ENCODE measurements around the gene KCNK6.
"Not testable (repeated sequence)": the region's sequence is repeated elsewhere in the genome, so short reads cannot be mapped to it uniquely, and the experiment has no call there.

KCNK6 gene

GRCh38 chr19:38324431-38324830, 4.8 kb downstream of the KCNK6 start:
- DNase-seq (ENCODE audit: low spot score) = no peak

DNA sequence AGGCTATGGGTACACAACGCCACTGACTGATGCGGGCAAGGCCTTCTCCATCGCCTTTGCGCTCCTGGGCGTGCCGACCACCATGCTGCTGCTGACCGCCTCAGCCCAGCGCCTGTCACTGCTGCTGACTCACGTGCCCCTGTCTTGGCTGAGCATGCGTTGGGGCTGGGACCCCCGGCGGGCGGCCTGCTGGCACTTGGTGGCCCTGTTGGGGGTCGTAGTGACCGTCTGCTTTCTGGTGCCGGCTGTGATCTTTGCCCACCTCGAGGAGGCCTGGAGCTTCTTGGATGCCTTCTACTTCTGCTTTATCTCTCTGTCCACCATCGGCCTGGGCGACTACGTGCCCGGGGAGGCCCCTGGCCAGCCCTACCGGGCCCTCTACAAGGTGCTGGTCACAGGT, 6.9 kb downstream of the KCNK6 start:
- no peak for DNase-seq (ENCODE audit: low spot score)

DNA sequence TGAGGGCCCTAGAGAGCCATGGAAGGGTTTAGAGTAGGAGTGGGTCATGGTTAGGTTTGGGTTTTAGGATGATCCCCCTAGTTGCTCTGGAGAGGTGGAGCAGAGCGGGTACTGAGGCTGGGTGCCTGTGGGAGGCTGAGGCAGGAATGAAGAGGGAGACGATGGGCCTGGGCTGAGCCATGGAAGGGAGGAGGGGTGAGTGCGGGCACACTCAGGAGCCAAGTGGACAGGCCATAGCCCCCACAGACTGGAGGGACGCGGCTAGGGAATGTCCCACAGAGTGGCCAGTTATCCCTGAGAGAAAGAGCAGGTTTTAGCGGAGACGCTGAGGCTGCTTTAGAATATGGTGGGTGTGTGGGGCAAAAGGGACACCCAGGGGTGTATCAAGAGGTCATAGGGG, 10.0 kb downstream of the KCNK6 start:
- DNase-seq (ENCODE audit: low spot score) = no peak

DNA sequence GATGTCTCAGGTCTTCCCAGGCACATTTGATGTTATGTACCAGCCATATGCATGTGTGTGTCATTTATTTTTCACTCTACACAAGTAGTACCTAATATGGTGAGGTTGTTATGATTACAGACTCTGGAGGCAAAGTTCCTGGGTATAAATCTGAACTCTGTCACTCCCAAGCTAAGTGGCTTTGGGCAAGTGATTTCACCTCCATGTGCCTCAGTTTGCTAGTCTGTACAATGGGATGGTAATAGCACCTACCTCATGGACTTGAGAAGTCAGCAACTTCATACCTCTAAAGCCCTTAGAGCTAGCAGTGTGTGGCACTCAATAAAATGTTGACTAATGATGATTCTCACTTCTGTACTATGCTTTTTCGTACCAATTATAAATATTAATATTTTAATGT, 12.1 kb downstream of the KCNK6 start:
- no peak for DNase-seq (ENCODE audit: low spot score)

DNA sequence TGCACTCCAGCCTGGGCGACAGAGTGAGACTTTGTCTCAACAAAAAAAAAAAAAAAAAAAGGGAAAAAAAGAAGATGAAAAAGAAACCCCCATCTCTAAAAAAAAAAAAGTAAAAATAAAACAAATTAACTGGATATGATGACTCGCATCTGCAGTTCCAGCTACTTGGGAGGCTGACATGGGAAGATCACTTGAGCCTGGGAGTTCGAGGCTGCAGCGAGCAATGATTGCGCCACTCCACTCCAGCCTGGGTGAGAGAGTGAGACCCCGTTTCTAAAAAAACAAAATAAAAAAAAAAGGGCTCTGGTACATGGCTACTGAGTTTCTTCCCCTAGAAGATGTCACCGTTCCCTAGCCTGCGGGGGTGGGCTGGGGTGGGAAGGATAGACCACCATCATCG, 13.6 kb downstream of the KCNK6 start:
- DNase-seq (ENCODE audit: low spot score) = no peak

DNA sequence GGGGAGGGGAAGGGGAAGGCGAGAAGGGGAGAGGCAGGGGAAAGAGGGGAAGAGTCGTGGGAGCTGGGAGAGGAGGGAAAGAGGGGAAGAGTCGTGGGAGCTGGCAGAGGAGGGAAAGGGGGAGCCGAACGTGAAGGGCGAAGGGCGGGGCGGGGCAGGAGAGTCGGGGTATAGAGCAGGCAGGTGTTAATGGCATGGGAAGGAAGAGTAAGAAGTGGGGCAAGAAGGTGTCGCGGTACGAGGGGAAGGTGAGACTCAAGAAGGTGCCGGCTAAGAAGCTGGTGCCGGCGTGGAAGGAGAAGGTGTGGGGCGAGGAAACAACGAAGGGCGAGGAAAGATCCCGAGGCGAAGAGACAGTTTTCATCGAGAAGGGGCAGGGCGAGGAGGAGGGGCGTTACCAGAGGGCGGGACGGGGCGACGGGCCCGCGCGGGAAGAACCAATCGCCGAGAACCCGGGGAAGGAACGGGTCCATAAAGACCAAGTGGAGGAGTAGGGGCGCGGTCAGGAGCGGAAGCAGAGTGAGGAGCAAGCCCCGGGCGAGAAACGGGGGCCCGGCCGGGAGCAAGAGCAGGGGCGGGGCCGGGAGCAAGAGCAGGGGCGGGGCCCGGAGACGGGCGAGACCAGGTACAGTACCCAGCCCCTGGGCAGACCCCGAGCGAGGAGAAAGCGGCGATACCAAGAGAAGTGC, 16.4 kb downstream of the KCNK6 start:
- DNase-seq (ENCODE audit: low spot score) = peak; percentile 89

DNA sequence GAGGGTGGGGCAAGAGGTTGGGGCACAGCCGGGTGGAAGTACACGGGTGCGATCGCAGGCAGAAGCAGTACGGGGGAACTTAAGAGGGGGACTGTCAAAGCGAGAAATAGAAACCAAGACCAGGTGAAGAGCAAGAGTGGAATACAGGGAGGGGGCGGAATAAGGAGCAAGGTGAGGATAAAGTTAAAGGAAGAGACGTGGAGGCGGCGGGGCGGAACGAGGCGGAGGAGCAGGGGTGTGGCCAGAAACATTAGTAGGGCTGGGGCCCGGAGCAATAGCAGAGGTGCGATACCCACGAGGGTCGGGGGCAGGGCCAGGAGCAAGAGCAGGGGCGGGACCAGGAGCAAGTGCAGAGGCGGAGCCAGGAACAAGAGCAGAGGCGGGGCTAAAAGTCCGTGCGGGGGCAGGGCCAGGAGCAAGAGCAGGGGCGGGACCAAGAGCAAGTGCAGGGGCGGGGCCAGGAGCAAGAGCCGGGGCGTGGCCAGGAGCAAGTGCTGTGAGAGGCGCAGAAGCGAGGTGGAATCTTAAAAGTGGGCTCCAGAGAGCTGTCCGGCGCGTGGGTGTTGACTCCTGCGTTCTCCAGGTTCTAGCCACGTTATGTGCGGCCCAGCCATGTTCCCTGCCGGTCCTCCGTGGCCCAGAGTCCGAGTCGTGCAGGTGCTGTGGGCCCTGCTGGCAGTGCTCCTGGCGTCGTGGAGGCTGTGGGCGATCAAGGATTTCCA, 17.2 kb downstream of the KCNK6 start:
- DNase-seq (ENCODE audit: low spot score) = peak; percentile 83

GRCh38 chr19:38337360-38337653, 17.7 kb downstream of the KCNK6 start:
- no peak for DNase-seq (ENCODE audit: low spot score)

DNA sequence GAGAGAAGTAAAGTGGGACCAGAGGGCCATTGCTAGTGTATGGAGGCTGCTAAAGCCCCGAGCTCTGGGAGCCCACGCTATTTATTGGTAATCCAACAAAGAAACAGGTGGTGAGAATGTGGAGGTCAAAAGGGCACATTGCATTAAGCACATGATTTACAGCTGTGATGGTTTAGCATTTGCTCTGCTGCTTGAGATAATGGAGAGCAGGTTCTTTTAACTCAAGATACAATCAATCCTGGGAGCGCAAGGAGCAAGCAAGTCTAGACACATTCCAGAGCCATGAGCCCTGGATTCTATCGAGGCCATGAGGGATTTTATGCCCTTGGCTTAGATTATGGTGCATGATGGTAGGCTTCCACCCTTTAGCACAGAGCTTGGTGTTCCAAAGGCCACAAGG, 19.4 kb downstream of the KCNK6 start:
- not testable (repeated sequence) for DNase-seq (ENCODE audit: low spot score)

DNA sequence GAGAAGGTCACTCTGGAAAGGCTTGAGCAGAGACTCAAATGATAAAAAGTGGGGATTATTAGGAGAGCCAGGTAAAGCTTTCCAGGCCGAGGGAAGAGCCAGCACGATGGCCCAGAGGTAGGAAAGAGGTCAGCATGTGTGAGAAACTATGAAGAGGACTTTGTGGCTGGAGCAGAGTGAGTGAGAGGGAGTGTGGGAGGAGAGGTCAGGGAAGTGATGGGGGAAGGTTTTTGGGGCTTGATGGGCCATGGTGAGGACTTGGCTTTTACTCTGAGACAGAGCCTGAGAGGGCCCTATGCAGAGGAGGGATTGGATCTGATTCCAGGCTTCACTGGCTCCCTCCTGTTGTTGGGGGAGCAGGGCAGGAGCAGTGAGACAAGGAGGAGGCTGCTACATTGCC, 21.3 kb downstream of the KCNK6 start:
- DNase-seq (ENCODE audit: low spot score) = no peak

- no peak for DNase-seq (ENCODE audit: low spot score)
Measured at GRCh38 chr19:38346837-38347236, 27.2 kb downstream of the KCNK6 start.

GRCh38 chr19:38350883-38351282, 31.2 kb downstream of the KCNK6 start:
- no peak for DNase-seq (ENCODE audit: low spot score)

DNA sequence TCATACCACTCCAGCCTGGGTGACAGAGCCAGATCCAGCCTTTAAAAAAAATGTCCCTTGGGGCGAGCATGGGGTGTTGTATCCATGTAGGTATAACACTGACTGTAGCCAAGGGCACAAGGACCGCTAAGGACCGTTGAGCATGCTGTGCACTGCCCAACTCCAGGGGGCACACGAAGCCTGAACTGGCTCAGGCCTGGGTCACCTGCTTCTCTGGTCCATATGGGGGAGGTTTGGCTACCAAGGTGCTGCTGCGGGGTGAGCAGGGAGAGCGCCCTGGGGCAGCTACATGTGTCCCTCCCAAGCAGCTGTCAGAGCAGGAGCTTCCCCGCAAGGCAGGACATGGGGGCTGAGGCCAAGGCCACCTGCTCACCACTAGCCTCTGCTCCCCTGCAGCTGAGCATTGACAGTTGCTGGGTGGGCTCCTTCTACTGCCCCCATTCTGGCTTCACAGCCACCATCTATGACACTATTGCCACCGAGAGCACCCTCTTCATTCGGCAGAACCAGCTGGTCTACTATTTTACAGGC, 32.3 kb downstream of the KCNK6 start:
- no peak for DNase-seq (ENCODE audit: low spot score)

DNA sequence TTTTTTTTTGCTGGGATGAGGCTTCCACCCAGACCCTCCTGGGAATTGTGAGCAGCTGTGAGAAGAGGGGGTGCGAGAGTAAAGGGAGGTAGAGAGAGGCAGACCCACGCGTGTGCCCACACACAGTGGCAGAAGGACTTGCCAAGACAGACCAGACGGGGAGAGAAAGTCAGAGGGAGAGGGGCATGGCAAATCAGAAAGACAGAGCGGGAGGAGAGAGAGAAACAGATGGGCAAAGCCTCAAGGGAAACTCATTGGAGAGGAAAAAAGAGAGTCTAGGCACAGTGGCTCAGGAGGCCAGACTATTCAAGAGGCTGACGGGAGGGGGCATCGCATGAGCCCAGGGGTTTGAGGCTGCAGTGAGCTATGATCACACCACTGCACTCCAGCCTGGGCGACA, 33.0 kb downstream of the KCNK6 start:
- DNase-seq (ENCODE audit: low spot score) = no peak

DNA sequence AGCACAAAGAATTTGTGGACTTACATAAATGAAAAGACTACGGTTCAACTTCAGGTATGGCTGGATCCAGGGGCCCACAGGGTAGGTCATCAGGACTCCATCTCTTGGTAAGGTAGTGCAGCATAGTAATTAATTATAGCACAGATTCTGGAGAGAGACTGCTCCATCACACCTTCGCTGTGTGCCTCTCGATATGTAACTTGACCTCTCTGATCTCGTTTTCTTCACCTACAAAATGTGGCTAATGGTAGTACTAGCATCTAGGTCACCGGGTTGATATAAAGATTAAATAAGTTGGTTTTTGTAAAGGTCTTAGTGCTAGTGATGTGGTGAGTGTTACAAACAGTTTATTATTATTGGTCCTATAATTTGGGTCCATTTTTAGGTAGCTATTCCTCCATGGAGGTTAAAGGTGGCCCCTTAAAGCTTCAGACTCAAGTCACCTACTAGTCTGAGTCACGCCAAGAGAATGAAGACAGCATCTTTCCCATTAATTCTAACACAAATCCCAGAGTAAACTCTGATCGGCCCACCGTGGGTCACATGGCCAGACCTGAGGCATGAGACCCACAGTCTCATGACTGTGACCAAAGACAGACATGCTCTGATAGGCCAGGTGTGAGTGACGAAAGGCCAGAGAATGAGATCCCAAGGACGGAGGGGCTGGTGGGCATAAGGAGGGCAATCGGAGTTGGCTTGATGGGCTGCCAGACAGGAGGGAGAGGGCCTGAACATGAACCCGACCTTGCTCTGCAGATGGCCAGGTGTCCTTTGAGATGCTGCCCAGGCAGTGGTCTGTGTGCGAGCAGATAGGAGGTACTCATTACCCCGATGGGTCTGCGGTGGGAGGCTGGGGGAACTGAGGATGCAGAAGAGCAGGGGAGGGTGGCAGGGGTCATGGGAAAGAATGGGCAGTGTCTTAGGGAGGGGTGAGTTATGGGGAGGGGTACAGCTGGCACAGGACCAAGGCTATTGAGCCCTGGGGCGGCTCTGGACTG, 36.4 kb downstream of the KCNK6 start:
- DNase-seq (ENCODE audit: low spot score) = no peak

DNA sequence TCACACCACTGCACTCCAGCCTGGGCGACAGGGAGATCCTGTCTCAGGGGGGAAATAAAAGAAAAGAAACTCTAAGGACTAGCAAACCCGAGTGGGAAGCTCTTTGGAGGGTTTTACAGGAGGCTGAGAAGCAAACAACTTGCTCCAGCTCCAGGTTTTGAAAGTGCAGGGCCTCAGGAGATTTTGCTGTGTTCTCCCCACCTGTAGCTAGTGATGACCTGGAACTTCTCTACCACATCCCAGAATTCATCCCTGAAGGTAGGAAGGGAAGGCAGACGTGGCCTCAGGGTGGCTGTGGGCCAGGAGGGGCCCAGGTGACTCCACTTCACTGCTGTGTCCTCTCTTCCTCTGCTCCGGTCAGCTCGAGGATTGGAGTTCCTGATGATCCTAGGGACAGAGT, 38.4 kb downstream of the KCNK6 start:
- DNase-seq (ENCODE audit: low spot score) = no peak

GRCh38 chr19:38359242-38360021, 39.8 kb downstream of the KCNK6 start:
- no peak for DNase-seq (ENCODE audit: low spot score)

GRCh38 chr19:38360351-38360750, 40.7 kb downstream of the KCNK6 start:
- no peak for DNase-seq (ENCODE audit: low spot score)

DNA sequence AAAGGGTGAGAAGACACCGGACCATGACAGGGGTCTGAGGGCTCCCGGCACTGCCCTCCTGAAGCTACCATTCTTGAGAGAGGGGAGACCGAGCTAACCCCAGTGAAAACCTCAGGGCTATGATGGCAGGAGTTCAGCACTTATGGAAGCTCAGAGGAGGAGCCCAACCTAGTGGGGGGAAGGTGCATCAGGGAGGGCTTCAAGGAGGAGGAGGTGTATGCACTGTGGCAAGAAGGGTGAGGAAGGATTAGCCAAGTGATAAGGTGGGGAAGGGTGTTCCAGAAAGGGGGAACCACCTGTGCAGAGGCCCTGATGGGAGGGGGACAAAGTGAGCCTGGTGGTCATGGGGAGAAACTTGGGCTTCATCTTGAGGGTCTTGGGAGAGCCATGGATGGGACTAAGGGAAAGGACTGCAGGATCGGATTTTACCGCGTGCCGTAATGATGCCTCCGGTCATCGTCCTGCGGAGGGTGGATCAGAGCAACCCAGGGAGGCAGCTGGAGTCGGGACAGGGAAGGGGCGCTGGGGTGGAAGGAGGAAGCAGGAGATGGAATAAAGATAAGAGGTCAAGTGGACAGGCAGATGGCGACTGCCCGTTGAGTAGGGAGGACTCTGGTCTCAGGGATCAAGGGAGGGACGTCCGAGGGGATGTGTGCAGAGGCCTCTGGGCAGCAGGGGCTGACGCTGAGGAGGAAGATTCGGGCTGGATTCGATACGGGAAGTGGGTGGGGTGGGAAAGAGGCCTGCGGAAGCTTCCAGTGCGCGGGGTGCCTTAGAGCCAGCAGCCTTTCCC, 41.4 kb downstream of the KCNK6 start:
- DNase-seq (ENCODE audit: low spot score) = peak; percentile 7

DNA sequence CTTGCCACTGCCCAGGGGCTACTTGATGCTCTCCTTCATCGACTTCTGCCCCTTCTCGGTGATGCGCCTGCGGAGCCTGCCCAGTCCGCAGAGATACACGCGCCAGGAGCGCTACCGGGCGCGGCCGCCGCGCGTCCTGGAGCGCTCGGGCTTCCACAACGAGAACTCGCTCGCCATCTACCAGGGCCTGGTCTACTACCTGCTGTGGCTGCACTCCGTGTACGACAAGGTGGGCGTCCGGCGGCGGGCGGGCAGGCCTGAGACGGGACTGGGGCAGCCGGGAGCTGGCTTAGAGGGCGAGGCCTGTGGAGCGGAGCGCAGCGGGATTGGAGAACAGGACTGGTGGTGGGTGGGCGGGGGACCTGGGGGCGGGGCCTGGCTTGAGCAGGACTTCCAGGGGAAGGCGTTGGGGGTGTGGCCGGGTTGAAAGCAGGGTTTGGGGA, 42.0 kb downstream of the KCNK6 start:
- peak; percentile 55 for DNase-seq (ENCODE audit: low spot score)

Measured in kidney capillary endothelial cell (primary cell).